NCI-H2227 (cell line): Measurements from ENCODE around the gene HOXA5.

Experiments
- DNase-seq: peaks from one replicate; lab custom pipeline; 2025; ENCODE audit not compliant: unreplicated experiment; lab: John Stamatoyannopoulos, UW

The HOXA5 gene

DNA sequence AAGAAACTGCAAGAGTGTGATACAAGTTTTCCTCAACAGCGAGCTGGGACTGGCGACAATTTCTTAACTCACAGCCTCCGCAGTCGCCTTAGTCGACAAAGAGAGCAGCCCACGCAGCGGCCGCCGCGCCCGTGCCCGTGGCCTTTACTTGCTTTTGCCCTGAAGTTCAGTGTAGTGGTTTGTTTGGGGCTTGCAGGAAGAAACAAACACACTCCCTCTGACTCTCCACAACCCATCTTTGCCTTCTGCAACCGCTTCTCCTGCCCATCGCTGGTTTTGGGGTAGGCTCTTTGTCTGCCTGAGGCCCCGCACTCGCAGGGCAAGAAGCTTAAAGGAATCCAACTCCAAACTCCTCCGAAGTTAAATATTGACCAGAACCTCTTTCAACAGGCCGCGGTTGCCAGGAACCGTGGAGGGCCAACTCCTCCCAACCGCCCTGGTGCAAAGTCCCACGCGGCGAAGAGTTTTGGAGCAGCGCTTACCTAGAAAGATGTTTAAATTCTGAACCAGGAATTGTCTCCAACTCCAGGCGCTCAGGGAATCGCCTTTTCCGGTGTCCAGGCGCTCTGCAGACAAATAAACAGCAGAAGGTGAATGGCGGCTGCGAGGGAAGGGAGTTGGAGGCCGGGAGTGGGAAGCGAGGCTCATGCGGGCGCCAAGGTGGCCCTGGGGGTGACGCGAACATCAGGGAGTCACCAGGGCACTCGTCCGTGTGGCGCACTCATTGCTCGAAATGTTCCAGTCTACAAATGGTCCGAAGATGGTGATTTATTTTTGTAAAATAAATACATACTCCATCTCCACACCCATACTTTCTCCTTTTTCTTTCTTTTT, 21.2 kb downstream of the HOXA5 start:
- no peak for DNase-seq

GRCh38 chr7:27121684-27122076, 21.8 kb downstream of the HOXA5 start:
- DNase-seq, result no peak

DNA sequence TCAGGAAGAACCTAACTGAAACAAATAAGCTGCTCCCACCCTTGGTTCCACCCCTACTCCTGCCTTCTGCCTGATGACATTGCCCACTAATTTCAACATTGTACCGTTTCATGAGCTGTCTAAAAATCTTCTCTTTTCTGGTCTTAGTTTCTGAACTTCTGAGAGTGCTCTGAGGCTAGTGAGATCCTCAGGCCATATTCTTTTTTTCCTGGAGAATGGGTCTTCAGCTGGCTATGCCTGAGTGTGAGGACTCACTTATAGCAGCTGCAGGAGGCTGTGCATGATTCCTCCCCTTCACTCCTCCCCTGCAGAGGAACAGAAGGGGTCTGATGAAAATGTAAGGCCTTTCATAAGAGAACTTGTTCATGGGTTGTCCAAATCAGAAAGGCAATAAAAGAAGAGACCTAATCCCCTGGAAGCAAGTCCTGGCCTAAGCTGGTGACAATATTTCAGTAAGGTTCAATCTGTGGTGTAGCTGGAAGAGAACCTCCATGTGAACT, 24.0 kb downstream of the HOXA5 start:
- no peak for DNase-seq

DNA sequence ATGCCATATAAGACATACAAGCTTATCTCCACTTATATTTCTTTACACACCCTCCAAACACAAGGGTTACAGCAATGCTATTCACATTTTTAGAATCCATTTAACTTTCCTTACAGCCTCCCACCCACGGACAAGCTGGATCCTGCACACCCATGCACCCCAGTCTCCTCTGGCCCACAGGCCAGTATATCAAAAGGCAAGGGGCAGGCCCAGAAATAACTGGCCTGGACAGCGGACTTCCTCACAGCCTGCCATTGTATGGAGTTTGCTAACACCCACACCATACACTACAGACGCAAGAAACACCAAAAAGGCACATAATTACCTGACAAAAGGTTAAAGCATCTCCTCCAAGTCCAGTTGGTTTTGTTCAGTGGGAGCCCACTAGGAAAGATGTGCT, 24.9 kb downstream of the HOXA5 start:
- no peak for DNase-seq

- no peak for DNase-seq
Observed at GRCh38 chr7:27117887-27118491, 25.5 kb downstream of the HOXA5 start.

DNA sequence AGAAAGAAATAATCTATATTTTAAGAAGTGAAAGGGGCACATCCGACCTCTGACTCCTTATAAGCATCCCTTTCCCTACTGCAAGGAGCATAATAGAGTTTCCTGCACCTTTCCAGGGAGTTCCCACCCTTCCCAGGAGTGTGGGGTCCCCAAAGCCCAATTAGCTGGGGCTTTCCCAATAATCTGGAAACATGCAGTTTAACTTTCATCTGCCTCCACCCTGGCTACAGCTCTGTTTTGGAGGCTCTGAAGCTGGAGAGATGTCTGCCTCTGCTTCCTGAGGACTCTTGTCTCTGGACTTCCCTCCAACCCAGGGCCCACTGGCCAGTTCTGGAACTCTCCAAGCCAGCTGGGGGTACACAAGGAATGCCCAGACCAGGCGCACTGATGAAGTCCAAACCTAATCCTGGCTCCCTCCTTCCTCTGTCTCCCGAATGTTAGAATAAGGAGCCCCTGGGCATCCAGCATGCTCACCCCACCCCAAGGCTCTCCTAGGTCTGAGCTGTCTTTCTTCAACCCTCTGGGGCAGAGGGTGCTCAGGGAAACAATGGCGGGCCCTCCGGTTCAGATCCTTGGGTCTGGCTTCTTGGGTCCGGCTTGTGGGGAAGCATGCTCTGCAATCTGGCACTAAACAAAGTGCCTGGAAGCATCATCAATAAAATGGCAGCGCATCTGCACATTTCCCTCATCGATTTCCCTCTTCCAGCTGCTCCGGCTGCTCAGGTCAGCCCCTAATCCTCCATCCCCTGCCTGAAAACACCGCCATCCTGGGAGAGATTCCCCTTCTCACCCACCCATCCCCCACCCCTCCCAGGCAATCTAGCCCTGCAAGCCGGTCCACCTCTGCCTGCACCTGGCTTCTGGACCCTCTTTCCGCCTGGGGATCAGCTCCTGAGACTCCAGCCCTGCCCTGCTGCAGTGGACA, 26.3 kb downstream of the HOXA5 start:
- no peak for DNase-seq

- no peak for DNase-seq
Observed at GRCh38 chr7:27116031-27116961, 27.2 kb downstream of the HOXA5 start.

DNA sequence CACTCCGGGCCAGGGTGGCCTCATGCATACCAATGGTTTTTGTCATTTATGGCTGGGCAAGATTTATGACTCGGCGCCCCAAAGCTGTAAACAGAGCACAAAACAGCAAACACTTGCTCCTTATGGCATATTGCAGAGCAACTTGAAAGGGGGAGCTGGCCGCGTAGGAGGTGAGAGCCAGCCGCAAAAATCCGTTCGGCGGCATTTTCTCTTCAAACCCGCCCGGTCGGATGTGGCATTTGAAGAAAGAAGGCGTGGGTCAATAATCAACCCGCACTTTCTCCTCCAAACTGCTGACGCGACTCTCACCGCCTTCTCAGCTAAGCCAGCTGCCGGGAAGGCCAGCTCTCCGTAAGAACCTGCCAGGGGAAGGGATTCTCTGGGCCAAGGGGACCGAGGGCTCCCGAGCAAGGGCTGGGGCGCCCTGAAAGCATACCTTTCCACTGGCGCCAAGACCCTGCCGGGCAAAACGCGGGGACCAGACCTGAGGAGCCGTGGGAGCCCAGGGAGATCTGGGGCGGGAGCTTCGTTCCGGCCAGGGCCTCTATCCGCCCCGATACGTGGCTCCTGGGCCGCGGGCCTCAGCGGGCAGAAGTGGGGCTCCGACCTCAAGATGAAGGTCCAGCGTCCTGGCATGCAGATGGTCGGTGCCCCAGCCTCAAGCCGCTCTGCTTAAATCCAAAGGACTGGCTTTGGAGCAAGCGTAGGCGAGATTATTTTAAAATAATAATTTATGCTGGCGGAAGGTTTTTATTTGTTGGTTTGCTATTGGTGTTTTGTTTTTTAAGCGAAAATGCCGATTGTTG, 28.1 kb downstream of the HOXA5 start:
- DNase-seq, result no peak

GRCh38 chr7:27114881-27115220, 28.6 kb downstream of the HOXA5 start:
- no peak for DNase-seq

- DNase-seq, result no peak
Observed at GRCh38 chr7:27113991-27114769, 29.3 kb downstream of the HOXA5 start.

- no peak for DNase-seq
Observed at GRCh38 chr7:27112955-27113949, 30.2 kb downstream of the HOXA5 start.

DNA sequence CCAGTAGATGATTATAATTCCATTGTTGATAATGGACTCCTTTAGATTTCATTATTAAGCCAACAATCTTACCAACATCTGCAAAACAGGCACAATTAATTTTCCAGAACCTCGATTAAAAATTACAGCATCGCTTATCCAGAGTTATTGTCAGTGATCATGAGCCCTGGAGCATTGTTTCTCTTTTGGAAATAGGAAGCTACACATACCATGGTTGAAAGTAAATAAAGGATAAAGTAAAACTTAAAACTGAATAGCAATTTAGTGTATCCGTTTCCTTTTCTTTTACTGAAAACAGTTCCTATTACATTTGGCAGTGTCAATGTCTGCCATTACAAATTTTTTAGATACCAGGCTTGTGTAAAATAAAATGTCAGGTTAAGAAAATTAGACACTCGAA, 31.1 kb downstream of the HOXA5 start:
- DNase-seq, result no peak

- no peak for DNase-seq
Observed at GRCh38 chr7:27111751-27112277, 31.7 kb downstream of the HOXA5 start.

DNA sequence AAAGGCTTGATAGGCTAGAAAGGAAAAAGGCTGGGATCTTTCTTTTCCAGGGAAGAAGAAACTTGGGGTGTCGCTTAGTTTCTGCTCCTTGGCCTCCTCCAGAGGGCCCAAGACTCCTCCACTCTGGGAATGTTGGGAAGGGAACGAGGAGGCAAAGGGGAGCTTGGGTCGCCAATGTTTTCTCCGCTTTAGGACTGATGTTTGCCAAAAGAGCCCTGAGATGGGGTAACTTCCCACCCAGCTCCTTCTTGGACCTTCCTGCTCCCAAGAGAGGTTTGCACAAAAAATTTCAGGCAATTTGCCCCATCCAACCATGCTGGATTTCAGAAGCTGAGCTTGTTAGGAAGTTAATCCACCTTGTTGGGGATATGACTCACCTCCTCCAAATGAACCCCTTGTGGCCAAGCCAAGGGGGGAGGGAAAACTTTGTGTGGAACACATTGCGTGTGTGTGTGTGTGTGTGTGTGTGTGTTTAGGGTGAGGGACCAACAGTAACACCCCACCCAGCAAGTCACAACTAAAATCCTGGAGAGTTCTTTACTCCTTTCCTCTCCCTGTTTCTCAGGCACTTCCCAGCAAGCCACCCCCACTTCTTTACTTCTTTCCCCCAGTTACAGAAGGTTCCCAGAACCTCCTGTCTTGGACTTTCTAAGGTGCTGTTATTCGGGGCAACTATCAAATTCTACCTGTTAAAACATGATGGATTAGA, 32.3 kb downstream of the HOXA5 start:
- no peak for DNase-seq

DNA sequence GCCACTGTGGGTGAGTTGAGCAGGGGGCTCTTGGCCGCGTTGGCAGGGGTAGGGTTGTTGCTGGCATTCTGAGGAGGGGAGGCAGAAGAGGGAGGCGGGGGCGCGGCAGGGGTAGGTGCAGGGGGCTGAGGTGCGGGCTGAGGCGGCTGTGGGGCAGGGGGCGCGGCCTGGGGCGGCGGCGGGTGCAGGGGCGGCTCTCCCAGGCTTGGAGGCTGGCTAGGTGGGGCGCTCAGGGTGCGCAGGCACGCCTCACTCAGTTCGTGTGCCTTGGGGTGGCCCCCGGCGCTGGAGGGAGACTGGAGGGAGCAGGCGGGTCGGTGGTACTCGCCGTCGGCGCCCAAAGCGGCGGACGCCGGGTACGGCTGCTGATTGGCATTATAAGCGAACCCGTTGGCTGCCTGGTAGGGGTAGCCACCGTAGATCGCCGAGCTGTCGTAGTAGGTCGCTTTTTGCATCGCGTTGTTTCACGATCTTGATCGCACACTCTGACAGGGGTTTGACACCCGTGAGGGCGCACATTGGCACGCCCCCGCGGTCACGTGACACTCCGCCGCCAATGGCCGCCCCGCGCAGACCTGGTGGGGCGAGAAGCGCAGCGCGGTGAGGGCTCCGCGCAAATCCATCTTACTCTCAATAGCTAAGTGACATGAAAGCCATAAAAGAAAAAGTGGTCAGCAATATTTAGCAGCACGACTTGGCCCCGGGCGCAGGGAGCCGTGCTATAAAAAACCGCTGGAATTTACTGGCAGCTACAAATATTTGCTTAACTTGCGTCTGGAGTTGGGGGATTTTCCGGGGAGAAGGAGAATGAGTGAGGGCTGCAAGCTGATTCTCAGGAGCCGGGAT, 33.1 kb downstream of the HOXA5 start:
- no peak for DNase-seq
